HG03135 (cell line): Measurements from ENCODE around the gene RAI14.

ENCODE experiments used
- ATAC-seq: cut with Tn5 transposase; IDR thresholded peaks from one replicate; pipeline ENCODE4 v1.9.1; 2021; ENCODE audit warnings: mild to moderate bottlenecking, moderate library complexity; ENCODE audit not compliant: unreplicated experiment

RAI14 gene

GRCh38 chr5:34674187-34674586 is 18.1 kb downstream of the RAI14 start:
- ATAC-seq: no peak

- ATAC-seq: no peak
Measured at GRCh38 chr5:34675857-34676256, 19.7 kb downstream of the RAI14 start.

GRCh38 chr5:34676416-34676815 is 20.3 kb downstream of the RAI14 start:
- no peak for ATAC-seq

- no peak for ATAC-seq
Measured at GRCh38 chr5:34677428-34677827, 21.3 kb downstream of the RAI14 start.

GRCh38 chr5:34680896-34681295 is 24.8 kb downstream of the RAI14 start:
- no peak for ATAC-seq

- no peak for ATAC-seq
Measured at GRCh38 chr5:34682926-34683623, 26.9 kb downstream of the RAI14 start.

- no peak for ATAC-seq
Measured at GRCh38 chr5:34684281-34684979, 28.3 kb downstream of the RAI14 start.

- ATAC-seq: no peak
Measured at GRCh38 chr5:34684980-34685352, 28.8 kb downstream of the RAI14 start.

GRCh38 chr5:34685485-34686165 is 29.5 kb downstream of the RAI14 start:
- no peak for ATAC-seq

GRCh38 chr5:34686762-34687268 is 30.7 kb downstream of the RAI14 start:
- ATAC-seq: no peak

GRCh38 chr5:34687269-34688011 is 31.3 kb downstream of the RAI14 start:
- ATAC-seq: no peak

- ATAC-seq: no peak
Measured at GRCh38 chr5:34688015-34688810, 32.1 kb downstream of the RAI14 start.

- no peak for ATAC-seq
Measured at GRCh38 chr5:34690301-34690700, 34.2 kb downstream of the RAI14 start.

GRCh38 chr5:34690898-34691297 is 34.8 kb downstream of the RAI14 start:
- ATAC-seq: no peak

GRCh38 chr5:34691326-34691725 is 35.2 kb downstream of the RAI14 start:
- ATAC-seq: no peak

- ATAC-seq: no peak
Measured at GRCh38 chr5:34692786-34693185, 36.7 kb downstream of the RAI14 start.

GRCh38 chr5:34694012-34694411 is 37.9 kb downstream of the RAI14 start:
- no peak for ATAC-seq

GRCh38 chr5:34694685-34695084 is 38.6 kb downstream of the RAI14 start:
- ATAC-seq: no peak

GRCh38 chr5:34695275-34696027 is 39.3 kb downstream of the RAI14 start:
- ATAC-seq: no peak
